Mucosa of stomach (tissue), 1 donor: Measurements from ENCODE around the gene RELL1.

ENCODE experiments used
- H3K27me3 ChIP-seq: one replicate; pipeline ENCODE4 v1.7.0; 2013; ENCODE audit warnings: mild to moderate bottlenecking, low read length; ENCODE audit not compliant: control insufficient read depth, insufficient read depth
- H3K36me3 ChIP-seq: one replicate; pipeline ENCODE4 v1.7.0; 2013; ENCODE audit warnings: low read length; ENCODE audit not compliant: control insufficient read depth, insufficient read depth
- H3K4me1 ChIP-seq: one replicate; pipeline ENCODE4 v1.7.0; 2013; ENCODE audit warnings: mild to moderate bottlenecking, low read length; ENCODE audit not compliant: control insufficient read depth, insufficient read depth
- H3K4me3 ChIP-seq: one replicate; pipeline ENCODE4 v1.7.0; 2013; ENCODE audit warnings: low read length
- H3K9ac ChIP-seq: one replicate; pipeline ENCODE4 v1.7.0; 2013; ENCODE audit warnings: mild to moderate bottlenecking, low read length, moderate library complexity
- H3K9me3 ChIP-seq: one replicate; pipeline ENCODE4 v1.7.0; 2013; ENCODE audit warnings: mild to moderate bottlenecking, low read length, moderate library complexity; ENCODE audit not compliant: control insufficient read depth
- donor health status: Pancreatic carcinoma.

The RELL1 gene

DNA sequence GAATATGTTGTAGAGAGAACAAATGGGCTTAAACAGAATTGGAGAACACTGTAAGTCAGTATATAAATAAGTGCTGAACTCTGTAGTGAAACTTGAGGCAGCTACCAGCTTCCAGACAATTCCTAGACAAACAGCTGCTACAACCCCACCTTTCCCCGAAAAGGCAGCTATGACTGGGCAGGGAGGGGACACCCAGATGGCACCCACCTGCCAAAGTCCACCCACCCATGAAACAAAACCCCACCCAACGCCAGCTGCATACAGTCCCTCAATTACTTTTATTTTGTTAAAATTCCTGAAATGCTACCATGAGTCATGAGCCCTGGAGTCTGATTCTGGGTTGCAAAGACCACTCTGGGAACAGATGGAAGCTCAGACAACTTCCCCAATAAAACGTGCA is 24.4 kb downstream of the RELL1 start:
- H3K36me3 ChIP-seq, result no peaks in the 10 kb centered on the region
- no peak overlapping the region for H3K4me3 ChIP-seq
- H3K9me3 ChIP-seq, result no peaks in the 10 kb centered on the region
- H3K27me3 ChIP-seq, result no peaks in the 10 kb centered on the region
- H3K4me1 ChIP-seq, result peaks cover 64% of the 10 kb centered on the region
- H3K9ac ChIP-seq, result no peak overlapping the region

DNA sequence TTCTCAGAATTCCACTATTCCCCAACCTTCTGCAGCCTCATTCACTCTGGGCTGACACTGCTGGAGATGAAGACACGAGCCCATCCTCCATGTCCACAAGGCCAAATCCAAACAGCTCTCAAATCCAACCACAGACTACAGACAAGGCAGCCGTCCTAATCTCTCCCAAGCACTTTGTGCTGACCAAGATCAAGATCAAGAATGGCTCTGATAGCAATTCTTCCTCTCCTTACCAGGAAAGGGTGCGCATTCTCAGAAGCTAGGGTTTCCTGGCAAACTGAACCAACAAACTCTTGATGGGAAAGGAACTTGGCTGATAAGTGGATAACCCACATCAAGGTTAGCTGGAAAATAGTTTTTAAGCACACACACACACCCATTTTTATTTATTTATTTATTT is 26.5 kb downstream of the RELL1 start:
- no peak overlapping the region for H3K4me3 ChIP-seq
- peaks cover 43% of the 10 kb centered on the region for H3K4me1 ChIP-seq
- H3K9ac ChIP-seq, result no peak overlapping the region
- no peaks in the 10 kb centered on the region for H3K27me3 ChIP-seq
- H3K9me3 ChIP-seq, result no peaks in the 10 kb centered on the region
- H3K36me3 ChIP-seq, result no peaks in the 10 kb centered on the region

DNA sequence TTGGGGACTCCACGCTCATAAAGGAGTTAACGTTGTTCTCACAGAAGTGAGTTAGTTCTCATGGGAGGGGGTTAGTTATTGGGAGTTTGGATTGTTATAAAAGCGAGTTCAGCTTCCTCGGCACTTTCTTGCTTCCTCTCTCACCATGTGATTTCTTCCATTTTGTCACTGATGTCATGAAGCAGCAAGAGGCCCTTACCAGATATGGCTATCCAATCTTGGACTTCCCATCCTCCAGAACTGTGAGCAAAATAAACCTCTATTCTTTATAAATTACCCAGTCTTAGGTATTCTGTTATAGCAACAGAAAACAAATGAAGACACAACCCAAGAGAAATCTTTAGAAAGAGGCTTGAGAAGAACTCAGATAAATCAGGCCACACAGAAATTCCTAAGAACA is 29.5 kb downstream of the RELL1 start:
- H3K36me3 ChIP-seq, result no peaks in the 10 kb centered on the region
- H3K9me3 ChIP-seq, result no peaks in the 10 kb centered on the region
- H3K27me3 ChIP-seq, result no peaks in the 10 kb centered on the region
- H3K4me3 ChIP-seq, result no peak overlapping the region
- H3K4me1 ChIP-seq, result peaks cover 24% of the 10 kb centered on the region
- H3K9ac ChIP-seq, result no peak overlapping the region

DNA sequence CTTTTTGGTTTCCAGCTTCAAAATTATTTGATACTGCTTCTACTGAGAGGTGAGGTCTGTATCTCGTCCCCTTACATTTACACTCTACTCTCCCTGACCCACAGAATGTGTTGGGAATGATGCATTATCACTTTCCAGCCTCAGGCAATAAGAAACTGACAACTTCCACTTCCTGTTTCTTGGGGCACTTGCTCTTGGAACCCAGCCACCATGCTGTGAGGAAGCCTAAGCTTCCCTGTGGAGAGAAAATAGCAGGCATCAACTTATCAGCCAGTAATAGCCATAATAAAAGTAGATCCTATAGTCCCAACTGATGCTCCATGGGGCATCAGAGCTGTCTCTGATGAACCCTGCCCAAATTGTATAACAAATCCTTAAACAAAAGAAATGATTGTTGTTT is 32.6 kb downstream of the RELL1 start:
- no peak overlapping the region for H3K4me3 ChIP-seq
- no peak overlapping the region for H3K9ac ChIP-seq
- peaks cover 17% of the 10 kb centered on the region for H3K4me1 ChIP-seq
- no peaks in the 10 kb centered on the region for H3K27me3 ChIP-seq
- no peaks in the 10 kb centered on the region for H3K9me3 ChIP-seq
- no peaks in the 10 kb centered on the region for H3K36me3 ChIP-seq

DNA sequence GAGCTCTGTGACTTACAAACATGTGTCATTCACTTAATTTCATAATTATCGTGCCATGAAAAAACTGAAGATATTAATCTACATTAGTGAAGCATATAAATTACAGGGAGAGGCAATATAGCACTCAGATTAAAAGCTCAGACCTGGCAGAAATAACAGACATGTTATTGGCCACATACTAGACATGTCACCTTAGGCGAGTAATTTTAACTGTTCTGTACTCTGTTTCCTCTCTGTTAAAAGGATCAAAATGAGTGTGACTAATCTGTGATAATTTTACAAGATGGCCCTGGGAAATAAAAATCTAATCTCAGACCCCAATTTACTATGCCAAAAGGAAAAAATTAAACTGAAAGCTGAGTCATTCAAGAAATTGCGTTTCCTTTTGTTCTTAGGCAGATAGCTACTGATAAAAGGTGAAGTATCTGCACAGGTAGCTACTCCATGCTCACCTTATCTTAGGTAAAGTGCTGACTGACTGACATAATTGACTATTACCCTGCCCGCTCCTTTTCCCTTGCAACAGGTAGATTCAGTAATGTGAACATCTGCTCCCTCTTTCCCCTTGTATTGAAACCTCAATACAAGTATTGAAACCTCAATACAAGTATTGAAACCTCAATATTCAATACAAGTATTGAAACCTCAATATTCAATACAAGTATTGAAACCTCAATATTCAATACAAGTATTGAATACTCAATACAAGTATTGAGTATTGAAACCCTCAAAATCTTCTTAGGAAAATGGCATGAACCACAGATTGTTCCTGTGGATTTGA is 33.2 kb downstream of the RELL1 start:
- no peaks in the 10 kb centered on the region for H3K36me3 ChIP-seq
- H3K4me1 ChIP-seq, result peaks cover 24% of the 10 kb centered on the region
- no peaks in the 10 kb centered on the region for H3K9me3 ChIP-seq
- no peak overlapping the region for H3K4me3 ChIP-seq
- H3K9ac ChIP-seq, result no peak overlapping the region
- no peaks in the 10 kb centered on the region for H3K27me3 ChIP-seq

DNA sequence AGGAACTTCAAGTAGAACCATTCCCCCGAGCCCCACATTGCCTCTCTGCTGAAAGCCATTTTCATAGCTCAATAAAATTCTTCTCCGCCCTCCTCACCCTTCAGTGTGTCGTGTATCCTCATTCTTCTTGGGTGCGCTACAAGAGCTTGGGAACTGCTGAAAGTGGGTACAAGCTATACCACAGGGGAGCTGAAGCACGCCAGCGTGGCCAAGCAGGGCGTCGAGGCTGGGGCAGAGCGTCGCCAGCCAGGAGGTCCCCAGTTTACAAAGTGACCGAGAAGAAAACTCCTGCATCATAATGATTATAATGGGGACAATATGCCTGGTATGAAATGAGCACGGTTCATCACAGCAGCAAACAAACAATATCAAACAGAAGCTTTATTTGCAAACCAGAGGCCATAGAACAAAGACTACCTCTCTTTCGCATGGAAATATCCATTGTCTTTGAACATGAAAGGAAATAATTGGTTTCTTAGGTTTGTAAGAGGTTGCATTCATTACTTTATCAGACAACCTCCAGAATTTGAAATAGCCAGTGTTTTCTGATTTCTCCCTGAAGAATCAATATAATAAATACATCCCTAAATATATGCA is 34.3 kb downstream of the RELL1 start:
- peaks cover 5% of the 10 kb centered on the region for H3K36me3 ChIP-seq
- no peaks in the 10 kb centered on the region for H3K27me3 ChIP-seq
- no peaks in the 10 kb centered on the region for H3K9me3 ChIP-seq
- H3K4me1 ChIP-seq, result peaks cover 27% of the 10 kb centered on the region
- H3K4me3 ChIP-seq, result no peak overlapping the region
- H3K9ac ChIP-seq, result no peak overlapping the region

DNA sequence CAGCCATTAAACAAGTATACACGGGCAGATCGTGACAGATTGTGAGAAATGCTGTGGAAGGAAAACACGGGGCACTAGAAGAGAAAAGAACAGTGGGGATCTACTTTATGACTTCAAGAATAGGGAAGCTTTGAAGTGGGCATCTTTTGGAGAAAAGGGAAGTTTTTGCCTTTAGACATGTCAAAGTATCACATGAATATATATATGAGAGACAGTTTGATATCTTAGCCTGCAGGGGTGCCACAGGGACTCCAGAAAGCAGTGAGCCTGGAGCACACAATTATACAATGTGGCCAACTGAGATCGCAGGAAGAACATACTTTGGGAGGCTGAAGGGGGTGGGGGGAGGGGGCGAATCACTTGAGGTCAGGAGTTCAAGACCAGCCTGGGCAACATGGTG is 35.7 kb downstream of the RELL1 start:
- Histone ChIP-seq H3K36me3 (peaks cover 7% of the 10 kb centered on the region), H3K9ac (no peak overlapping the region), H3K27me3 (no peaks in the 10 kb centered on the region), H3K9me3 (no peaks in the 10 kb centered on the region), H3K4me1 (peaks cover 31% of the 10 kb centered on the region), H3K4me3 (no peak overlapping the region)

DNA sequence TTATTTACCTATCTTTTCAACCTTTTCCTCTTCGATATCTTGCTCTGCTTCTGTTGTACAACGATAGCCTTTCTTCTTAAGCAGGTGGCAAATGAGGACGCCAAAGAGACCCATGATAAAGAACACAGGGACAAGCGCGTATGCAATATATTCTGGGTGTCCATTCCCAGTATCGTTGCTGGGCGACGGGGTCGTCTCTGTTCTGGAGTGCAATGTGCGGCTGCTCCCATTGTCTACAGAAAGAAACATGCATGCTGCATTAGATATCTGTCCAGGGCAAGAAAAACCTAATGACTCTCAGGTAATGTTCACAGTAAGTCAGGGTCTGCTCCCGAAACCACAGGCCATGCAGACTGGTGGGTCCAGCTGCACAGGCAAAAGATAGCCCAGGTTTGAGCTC is 36.9 kb downstream of the RELL1 start:
- Histone ChIP-seq H3K9me3 (no peaks in the 10 kb centered on the region), H3K36me3 (peaks cover 7% of the 10 kb centered on the region), H3K4me1 (peaks cover 35% of the 10 kb centered on the region), H3K27me3 (no peaks in the 10 kb centered on the region), H3K4me3 (no peak overlapping the region), H3K9ac (no peak overlapping the region)

DNA sequence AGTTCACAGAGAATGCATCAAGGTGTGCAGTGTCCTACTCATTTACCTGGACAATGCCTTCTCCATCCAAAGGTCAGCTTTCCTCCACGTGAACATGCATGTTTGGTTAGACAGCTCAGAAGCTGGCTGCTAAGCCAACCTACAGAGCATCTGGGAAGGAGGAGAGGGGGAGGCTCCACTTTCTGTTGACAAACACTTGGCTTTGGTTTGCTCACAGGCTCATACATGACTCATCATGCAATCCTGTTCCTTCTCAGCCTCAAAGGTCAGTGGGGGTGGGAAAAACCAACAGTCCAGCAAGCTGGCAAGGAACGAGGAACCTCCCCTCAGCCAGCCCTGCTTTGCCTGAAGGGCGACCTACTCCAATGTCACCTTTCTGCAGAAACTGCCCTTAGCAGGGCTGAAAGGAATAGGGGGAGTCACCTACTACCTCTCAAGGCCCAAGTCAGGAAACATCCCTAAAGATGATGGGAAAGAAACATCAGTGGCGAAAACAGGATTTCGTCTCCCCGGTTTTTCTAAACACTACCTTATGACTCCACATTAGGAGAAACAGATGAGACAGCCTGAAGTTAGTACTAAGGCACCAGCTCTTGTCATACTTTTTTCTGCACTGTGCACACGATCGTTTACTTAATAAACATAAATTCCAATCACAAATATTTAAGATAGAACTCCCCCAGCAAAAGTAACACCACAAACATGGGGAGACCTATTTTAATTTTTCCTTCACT is 37.9 kb downstream of the RELL1 start:
- H3K36me3 ChIP-seq, result peaks cover 7% of the 10 kb centered on the region
- peaks cover 36% of the 10 kb centered on the region for H3K4me1 ChIP-seq
- H3K9me3 ChIP-seq, result no peaks in the 10 kb centered on the region
- H3K9ac ChIP-seq, result no peak overlapping the region
- no peaks in the 10 kb centered on the region for H3K27me3 ChIP-seq
- no peak overlapping the region for H3K4me3 ChIP-seq

DNA sequence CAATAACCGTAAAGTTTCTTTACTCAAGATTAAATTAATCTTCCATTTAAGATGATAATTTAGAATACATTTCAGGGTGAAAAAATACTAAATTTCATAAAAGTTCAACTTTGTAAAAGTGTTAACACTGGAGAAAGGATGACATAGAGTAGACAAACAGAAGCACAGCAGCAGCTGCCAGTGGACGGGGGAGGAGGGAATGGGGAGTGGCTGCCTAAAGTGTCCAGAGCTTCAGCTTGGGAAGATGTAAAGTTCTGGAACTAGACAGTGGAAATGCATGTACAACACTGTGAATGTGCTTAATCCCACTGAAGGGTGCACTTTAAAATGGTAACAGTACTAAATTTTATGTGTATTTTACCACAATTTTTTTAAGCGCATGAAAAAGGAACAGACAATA is 39.9 kb downstream of the RELL1 start:
- Histone ChIP-seq H3K4me1 (peaks cover 48% of the 10 kb centered on the region), H3K27me3 (no peaks in the 10 kb centered on the region), H3K36me3 (peaks cover 7% of the 10 kb centered on the region), H3K4me3 (no peak overlapping the region), H3K9ac (no peak overlapping the region), H3K9me3 (no peaks in the 10 kb centered on the region)

DNA sequence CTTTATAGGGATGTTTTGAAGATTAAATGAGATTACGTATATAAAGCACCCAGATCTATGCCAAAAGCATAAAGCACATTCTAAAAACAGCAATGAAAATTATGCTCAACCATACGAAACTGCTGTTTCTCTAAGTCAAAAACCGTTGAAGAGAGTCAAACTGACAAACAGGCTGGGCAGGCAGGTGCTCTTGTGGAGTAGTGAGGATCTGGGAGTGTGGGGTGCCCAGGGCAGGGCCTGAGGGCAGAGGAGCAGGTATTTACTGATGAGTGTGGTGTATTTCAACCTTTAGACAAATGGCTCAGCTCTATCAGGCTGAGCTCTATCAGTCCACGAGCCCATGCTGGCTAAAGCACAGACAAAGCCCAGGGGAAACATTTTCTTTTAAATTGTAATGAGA is 40.4 kb downstream of the RELL1 start:
- Histone ChIP-seq H3K4me3 (no peak overlapping the region), H3K36me3 (peaks cover 7% of the 10 kb centered on the region), H3K27me3 (no peaks in the 10 kb centered on the region), H3K9ac (no peak overlapping the region), H3K9me3 (no peaks in the 10 kb centered on the region), H3K4me1 (peaks cover 51% of the 10 kb centered on the region)

DNA sequence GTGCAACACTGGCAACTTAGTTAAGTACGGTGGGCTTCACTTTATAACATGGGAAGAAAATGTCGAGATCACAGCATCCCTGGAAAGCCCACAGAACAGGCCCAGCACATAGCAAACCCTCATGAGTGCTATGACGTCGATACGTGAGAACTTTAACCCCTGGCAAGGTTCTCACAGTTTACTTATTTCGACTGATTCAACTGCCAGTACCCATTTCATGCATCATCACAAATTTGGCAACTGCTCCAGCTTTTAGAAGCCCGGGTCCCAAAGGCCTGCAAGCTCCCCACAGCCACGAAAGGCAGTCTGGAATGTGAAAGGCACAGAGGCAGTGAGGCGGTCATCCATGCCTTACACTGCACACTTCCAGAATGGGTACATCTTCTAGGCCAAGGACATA is 41.2 kb downstream of the RELL1 start:
- H3K4me1 ChIP-seq, result peaks cover 52% of the 10 kb centered on the region
- H3K4me3 ChIP-seq, result no peak overlapping the region
- H3K36me3 ChIP-seq, result peaks cover 7% of the 10 kb centered on the region
- H3K9ac ChIP-seq, result no peak overlapping the region
- no peaks in the 10 kb centered on the region for H3K27me3 ChIP-seq
- no peaks in the 10 kb centered on the region for H3K9me3 ChIP-seq
